NCI-H1417 treated with DMSO at 0.1 percent for 48 hours (cell line): ENCODE measurements around the gene LRRN2.
"Not testable (repeated sequence)": the region's sequence is repeated elsewhere in the genome, so short reads cannot be mapped to it uniquely, and the experiment has no call there.

ENCODE experiments used
- DNase-seq: peaks from one replicate; lab custom pipeline; 2025; lab: John Stamatoyannopoulos, UW

LRRN2 gene

GRCh38 chr1:204574016-204574864 is 111.3 kb downstream of the LRRN2 start:
- DNase-seq = no peak

GRCh38 chr1:204572923-204573922 is 112.3 kb downstream of the LRRN2 start:
- DNase-seq = no peak

- DNase-seq = no peak
Measured at GRCh38 chr1:204571631-204572030, 113.9 kb downstream of the LRRN2 start.

GRCh38 chr1:204571128-204571527 is 114.4 kb downstream of the LRRN2 start:
- DNase-seq = no peak

GRCh38 chr1:204570021-204570420 is 115.5 kb downstream of the LRRN2 start:
- not testable (repeated sequence) for DNase-seq

GRCh38 chr1:204569478-204569877 is 116.1 kb downstream of the LRRN2 start:
- no peak for DNase-seq

GRCh38 chr1:204568576-204569315 is 116.8 kb downstream of the LRRN2 start:
- DNase-seq = no peak
